ENCODE measurements around the gene C7orf33.
"Not testable (repeated sequence)": the region's sequence is repeated elsewhere in the genome, so short reads cannot be mapped to it uniquely, and the experiment has no call there.

C7orf33 gene

DNA sequence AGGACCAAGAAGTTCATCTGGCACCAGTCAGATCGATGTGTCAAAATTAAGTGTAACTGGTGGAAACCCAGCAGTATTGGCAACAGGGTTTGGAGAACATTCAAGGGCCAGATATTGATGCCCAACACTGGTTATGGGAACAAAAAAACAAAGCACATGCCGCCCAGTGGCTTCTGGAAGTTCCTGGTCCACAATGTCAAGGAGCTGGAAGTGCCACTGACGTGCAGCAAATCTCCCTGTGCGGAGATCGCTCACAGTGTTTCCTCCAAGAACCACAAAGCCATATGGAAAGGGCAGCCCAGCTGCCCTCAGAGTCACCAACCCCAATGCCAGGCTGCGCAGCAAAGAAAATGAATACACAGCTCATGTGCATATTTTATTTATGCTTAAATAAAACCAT lies 10.1 kb upstream of the C7orf33 start:
- DNase-seq (ENCODE audit: low read depth) = no peak

DNA sequence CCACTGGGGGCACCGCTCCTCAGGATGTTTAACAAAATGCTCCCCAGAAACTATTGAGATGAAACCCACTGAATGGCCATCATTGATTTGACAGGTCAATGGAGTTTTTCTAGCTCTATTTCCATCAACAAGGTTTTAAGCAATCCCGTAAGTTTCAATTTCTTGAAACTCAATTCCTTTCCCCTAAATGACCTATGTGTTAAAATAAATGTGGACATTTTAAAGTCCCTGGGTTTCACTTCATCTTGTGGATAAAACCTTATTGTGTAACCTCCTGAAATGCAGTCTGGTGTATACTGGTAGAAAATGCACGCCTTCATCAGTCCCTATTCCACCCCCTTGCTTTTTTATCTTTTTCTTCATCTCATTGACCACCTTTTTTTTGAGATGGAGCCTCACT lies 8.9 kb upstream of the C7orf33 start:
- no peak for DNase-seq (ENCODE audit: low read depth)

DNA sequence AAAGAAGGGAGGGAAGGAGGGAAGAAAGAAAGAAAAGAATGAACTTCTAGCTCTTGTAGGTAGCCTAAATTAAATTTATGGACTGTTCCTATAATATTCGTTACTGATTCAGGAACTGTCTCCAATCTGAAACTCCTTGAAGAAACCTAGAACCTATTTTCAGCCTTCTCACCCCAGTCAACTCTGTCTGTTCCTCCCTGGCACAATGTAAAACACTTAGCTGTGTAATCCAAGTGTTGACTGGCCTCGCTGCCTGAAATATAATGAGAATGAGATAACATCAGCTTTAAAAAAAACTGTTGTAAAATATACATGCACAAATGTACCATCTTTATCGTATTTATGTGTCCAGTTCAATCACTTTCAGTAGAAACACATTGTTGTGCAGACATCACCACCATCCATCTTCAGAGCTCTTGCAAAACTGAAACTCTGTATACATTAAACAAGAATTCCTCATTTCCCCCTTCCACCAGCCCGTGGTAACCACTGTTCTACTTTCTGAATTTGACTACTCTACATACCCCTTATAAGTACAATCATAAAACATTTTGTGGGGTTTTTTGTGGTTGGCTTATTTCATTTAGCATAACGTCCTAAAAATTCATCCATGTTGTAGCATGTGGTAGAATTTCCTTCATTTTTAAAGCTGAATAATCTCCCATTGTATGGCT lies 6.3 kb upstream of the C7orf33 start:
- DNase-seq (ENCODE audit: low read depth) = no peak

DNA sequence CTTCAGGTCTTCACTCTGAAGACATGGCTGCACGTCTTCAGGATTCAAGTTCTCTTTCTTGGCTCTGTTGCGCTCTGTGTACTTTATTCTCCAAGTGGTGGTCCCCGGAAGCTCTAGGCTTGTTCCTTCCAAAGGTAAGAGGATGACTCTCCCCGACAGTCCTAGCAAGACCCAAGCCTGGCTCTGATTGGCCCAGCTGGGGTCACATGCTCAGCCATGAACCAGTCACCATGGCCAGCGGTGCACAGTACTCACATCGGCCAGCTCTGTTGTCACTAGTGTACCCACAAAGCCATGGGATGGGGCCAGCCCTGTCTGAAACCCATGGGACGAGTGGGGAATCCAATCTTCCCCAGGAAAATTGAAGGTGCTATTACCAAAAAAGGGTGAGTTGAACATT lies 5.2 kb upstream of the C7orf33 start:
- no peak for DNase-seq (ENCODE audit: low read depth)

DNA sequence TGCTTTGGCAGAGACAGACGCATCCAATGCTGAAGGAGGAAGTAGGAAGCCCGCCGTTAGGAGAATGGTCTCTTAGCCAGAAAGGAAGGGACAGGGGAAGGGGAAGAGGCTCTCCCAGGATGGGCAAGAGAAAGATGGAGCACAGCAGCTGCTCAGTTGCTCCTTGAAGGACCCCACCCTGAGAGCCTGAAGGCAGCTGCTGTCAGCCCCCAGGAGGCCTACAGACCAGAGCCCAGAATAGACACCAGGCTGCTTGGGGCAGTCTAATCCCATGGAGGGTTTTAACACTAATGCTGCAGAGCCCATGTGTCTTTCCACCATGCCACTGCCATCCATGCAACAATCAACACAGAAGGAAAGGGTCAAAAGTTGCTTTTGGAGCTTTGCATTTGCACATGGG lies 3.5 kb upstream of the C7orf33 start:
- no peak for DNase-seq (ENCODE audit: low read depth)

DNA sequence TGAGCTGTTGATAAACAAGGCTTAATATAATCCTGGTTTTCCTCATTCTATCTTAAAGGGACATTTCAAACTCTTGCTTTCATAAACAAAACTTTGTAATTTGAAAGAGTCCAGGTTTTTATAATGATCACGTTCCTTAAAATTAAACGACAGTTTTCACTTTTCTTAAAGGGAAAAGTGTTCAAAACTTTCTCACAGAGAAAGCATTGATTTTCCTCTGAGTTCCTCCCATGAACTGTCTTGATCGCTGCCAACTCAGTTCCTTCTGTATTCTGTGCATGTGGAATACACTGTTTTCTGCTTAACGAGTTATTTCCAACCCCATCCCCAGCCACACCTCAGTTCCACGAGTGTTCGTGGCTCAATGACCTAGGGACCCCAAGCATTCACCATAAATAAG lies 2.4 kb upstream of the C7orf33 start:
- no peak for DNase-seq (ENCODE audit: low read depth)

DNA sequence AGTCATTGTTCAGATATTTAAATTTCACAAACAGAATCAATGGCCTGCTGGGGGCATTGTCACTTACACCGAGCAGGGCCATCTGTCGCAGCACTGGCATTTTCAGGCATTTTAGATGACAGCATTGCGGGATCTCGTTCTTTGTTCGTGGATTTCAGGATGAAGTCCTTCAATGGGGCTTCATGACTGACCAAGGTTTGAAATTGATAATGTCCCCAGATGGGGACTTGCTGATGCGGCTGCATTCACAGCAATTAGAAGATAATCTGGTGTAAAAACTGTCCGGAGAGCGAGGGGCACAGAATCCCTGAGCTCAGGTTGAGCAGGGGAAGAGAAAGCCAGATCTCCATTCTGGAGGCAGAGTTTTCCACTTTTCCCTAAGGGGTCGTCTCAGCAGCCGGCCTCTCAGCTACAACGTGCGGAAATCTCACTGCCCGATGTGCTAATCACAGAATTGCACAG lies 1.9 kb upstream of the C7orf33 start:
- no peak for DNase-seq (ENCODE audit: low read depth)

DNA sequence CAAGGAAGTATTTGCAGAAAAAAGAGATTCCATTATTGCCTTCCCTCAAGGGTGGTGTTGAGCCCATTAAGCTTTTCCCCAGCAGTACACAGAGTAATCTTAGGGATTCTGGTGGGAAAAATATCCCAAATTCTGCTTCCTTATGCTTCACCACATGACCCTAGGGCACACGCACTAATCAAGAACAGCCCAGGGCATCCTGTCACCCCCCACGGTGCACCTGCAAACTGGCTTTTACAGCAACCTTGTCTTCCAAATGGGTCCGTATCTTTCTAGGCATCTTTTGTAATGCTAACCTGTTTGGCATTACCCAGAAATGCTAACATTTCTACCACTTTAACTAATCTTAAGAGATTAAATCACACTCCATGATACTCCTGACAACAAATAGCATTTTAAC lies 926 bp upstream of the C7orf33 start:
- DNase-seq (ENCODE audit: low read depth) = no peak

DNA sequence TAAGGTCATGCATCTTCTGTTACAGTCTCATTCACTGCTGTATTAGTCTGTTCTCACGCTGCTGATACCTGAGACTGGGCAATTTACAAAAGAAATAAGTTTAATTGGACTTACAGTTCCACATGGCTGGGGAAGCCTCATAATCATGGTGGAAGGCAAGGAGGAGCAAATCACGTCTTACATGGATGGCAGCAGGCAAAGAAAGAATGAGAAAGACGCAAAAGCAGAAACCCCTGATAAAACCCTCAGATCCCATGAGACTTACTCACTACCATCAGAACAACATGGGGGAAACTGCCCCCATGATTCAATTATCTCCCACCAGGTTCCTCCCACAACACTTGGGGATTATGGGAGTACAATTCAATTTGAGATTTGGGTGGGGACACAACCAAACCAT lies 5.8 kb downstream of the C7orf33 start:
- not testable (repeated sequence) for DNase-seq (ENCODE audit: low read depth)

DNA sequence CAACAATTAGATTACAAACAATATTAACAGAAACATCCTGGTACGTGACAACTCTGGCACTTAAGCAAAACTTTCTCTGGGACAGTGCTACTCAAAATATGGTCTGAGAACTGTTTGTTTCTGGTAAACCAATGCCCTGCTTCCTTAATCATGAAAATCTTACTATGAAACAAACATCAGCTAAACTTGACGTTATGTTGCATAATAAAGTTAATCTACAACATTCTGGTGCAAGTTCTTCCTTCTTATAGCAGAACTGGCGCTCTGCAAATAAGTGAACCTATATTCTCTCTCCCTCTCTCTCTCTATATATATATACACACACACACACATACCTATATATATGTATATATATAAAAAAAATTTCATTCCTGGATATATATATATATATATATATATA lies 7.8 kb downstream of the C7orf33 start:
- no peak for DNase-seq (ENCODE audit: low read depth)

DNA sequence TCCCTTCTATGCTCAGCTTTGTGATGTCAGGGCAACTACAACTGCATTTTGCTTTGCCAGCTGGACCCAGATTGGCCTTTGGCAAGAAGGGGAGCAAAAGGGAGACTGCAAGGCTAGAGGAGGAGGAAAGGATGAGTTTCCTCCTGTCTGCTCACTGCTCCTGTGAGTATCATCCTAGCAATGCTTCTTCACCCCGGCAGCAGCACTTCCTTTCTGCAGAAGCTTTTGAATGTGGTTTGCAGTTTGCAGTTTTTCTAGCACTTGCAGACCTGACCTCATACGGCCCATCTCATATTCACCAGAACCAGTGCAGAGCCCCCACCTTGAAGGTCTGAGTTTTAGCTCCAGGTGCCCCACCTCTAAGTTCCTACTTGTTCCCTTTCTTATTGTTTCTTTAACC lies 14.8 kb downstream of the C7orf33 start:
- no peak for DNase-seq (ENCODE audit: low read depth)

DNA sequence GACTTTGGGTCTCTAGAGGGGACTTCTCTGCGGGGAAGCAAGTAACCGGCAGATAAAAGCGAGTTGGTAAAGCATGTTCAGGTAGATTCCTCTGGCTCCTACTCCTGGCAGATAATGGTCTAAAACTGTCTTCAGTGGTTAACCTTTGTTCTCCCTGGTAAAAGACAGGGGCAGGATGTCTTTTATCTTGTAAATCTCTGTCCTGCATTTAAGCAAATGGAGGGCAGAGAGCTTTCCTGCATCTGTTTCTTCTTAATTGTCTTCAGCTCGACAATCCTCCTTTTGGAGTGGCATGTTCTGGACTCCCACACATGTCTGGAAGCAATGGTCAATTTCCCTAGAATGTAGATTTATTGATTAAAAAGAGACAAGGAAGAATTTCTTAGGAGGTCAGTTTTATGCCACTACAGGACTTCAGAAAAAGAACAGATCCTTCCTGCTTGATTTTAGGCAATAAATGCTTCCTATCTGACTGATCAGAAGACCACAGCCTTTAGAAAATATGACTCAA lies 16.6 kb downstream of the C7orf33 start:
- no peak for DNase-seq (ENCODE audit: low read depth)

DNA sequence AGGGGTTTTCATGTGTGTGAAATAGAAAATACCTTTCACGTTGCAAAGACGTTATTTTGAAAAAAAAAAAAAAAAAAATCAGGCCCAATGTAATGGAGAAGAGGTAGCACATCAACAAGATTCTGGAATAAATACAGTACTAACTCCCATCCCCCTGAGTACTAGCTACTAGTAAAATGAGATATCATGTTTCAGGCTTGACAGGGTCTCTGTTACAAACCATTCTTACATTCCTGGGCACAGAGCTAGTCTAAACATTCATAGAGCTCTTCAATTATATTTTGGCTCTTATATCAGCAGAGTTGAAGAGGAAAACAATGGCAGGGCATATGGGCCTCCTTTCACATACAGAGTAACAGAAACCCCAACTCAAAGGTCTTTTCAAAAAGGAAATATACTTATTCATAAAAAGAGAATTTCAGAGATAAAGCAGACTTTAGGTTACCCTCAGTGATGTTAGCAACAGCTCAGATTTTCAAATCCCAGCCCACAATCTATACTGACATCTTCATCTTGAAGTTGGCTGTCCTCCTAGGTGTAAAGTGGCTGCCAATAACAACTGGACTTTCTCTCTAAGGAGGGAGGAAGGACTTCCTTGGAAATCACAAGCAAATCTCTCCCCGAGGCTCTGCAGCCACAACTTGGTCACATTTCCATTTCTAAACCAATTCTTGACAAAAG lies 18.6 kb downstream of the C7orf33 start:
- no peak for DNase-seq (ENCODE audit: low read depth)

DNA sequence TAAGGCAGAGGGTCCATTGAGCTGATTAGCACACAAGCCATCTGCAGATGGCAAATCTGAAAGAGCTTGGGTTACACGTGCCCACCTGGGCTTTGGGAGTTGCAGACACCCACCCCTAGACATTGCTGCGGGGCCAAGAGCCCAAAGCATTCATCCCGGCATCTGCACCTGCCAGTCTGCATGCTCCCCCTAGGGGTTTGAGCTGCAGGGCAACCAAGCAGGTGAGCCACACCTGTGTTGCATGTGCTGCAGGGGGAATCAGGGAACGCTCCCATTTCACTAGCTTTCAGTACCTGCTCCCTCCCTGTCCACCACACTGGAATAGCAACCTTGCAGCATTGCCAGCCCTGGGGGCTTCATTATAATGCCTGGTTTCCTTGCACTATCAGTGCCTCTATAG lies 21.1 kb downstream of the C7orf33 start:
- no peak for DNase-seq (ENCODE audit: low read depth)

DNA sequence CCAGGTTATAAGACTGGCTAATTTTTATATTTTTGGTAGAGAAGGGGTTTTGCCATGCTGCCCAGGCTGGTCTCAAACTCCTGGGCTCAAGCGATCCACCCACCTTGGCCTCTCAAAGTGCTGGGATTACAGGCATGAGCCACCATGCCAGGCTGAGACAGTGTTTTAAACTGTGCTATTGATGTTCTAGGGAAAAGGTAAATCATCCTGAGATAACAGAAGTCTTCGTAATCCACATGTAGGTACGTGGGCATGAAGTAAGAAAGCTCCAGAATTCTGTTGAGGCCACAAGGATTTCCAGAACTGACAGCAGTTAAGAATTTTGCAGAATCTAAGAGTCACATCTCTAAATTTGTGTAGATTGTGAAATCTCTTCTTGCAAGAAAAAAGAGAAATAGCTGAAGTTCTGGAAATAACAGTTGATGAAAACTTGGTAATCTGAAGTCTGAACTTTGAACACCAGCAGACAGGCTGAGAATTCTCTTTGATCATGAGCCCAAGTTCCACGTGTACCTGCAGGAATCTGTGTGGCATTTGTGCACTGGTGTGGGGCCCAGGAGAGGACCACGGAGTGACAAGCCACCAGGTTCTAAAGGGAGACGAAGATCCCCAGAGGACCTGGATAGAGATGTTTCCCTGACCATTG lies 24.6 kb downstream of the C7orf33 start:
- DNase-seq (ENCODE audit: low read depth) = no peak

DNA sequence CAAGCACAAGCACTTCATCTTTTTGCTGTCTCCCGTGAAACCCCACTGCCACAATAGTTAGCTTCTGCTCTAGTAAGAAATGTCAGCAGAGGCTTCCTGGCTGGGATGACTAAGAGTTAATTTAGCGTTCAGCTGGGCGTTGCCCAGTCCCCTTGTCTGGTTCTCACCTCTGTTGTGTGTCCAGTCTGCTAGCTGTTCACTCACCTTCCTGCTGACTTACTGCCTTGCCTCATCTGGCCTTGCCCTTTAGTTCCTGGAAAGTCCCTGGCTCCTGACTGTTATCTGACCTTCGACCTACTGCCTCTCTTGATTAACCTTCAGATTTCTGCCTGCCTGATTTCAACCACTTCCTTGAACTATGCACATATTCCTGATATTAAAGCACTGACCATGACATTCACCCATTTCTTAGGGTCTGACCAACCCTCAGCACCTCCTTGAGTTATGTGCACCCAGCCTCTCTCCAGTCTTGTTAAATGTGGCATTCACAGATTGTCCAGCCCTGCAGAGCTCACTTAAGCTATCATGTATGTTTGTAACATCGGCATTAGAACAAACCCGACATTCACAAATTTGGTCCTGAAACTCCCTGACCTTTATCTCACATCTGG lies 30.3 kb downstream of the C7orf33 start:
- no peak for DNase-seq (ENCODE audit: low read depth)

DNA sequence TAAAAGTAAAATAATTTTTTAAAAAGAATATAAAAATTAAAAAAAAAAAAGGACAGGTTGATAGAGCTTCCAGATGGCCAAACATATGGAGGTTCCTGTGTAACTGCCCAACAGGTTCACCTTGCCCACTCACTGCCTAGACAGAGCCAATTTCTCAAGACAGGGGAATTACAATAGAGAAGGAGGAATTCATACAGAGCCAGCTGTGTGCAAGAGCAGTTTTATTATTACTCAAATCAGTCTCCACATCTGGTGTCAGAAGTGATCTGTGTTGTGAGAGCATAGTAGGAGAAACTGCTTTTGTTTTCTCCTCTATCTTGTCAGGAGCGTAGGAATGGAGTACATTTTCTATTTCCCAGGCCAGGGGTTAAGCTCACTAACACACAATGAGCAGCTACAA lies 31.0 kb downstream of the C7orf33 start:
- no peak for DNase-seq (ENCODE audit: low read depth)

DNA sequence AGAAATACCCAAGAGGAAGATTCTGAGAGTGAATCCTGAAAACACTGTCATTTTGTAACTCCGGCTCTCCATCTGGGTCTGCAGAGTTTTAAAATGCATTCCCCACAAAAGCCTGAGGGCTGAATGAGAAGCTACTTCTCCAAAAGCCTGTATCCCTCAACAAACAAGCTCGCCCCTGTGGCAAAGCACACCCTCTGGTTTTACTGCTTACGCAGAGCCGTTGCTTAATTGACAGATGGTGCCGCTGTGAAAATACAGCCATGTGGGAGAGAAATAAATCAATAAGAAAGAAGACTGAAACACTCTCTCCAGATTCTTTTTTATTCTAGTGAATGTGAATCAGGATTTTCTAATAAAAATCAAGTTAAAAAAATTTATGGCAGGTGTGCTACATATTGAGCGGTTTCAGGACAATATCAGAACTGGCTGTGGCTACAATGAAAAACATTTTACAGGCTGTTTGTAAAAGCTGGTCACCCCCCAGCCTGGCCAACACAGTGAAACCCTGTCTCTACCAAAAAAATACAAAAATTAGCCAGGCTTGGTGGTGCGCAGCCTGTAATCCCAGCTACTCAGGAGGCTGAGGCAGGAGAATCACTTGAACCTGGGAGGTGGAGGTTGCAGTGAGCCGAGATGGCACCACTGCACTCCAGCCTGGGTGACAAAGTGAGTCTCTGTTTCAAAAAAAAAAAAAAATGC lies 32.5 kb downstream of the C7orf33 start:
- no peak for DNase-seq (ENCODE audit: low read depth)

DNA sequence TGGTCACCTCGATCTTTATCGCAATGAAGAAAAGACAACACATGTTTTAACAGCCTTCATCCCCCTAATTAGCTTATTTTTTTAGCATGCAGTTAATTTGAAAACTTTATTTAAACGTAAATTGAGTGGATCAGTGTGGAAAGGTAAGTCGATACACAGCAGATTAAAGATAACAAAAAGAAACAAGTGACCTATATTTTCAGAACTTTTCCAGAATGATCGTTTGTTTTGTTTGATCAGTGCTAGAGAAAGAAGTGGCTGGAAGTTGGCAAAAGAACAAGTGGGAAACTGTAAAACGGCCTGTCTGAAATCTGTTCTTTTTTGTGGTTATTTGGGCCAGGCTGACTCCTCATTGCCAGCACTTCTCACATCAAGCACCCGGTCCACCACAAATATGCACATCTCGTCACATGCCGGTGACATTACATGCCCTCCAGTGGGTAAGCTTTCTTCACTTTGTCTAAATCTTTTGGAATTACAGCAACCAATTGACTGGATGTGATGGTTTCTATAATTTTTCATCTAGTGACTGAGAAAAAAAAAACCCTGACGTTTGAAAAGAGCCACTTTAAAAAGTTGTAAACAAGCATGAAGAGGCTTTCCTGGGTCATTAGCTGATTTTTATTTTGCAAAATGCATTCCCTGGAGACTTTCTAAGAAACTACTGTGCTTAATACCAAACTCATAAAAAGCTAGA lies 33.2 kb downstream of the C7orf33 start:
- DNase-seq (ENCODE audit: low read depth) = no peak

DNA sequence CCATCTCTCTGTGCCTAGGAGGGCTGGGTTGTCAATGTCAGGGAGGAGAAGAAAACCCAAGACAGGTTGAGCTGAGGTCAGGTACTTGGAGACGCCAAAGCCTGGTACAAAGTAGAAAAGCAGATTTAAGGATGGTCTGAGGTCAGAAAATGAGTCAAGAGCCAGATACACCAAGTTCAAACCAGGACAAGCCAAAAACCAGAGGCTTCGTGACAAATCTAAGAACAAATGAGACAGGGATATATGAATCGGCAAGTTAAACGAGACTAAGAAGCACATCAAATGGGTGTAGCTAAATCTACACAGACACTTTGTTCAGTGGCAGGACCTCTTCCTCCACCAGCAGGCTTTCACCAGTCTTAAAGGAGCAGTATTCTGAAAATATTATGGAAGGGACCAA lies 34.2 kb downstream of the C7orf33 start:
- no peak for DNase-seq (ENCODE audit: low read depth)

DNA sequence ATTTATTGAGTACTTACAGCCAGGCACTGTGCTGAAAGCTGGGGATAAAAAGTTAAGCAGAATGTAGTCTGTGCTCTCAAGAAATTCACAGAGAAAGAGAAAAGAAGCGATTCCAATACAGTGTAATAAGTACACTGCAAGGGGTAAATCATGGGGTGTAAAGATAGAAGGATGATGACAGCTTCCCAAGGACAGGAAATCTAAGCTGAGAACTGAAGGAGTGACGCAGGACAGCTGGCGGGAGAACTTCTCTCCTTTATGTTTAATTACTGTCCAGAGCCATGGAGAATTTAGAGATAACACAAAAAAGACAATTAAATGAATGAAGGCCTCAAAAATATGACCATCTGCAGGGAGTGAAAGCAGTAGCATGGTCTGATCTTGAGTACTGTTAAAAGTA lies 34.8 kb downstream of the C7orf33 start:
- DNase-seq (ENCODE audit: low read depth) = no peak

DNA sequence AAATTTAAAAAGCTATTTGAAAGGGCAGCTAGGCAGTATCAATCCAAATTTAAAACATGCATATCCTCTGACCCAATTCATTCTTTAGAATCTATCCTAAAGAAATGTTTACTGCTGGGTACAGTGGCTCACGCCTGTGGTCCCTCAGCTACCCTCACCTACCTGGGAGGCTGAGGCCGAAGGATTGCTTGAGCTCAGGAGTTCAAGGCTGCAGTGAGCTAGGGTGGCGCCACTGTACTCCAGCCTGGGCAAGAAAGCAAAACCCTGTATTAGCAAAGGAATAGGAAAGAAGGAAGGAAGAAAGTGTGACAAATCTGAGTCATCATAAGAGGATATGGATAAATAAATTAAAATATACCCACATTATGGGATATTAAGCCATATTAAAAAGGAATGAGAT lies 36.3 kb downstream of the C7orf33 start:
- DNase-seq (ENCODE audit: low read depth) = no peak
